ENCODE measurements around the gene ATP2B2.

The ATP2B2 gene

DNA sequence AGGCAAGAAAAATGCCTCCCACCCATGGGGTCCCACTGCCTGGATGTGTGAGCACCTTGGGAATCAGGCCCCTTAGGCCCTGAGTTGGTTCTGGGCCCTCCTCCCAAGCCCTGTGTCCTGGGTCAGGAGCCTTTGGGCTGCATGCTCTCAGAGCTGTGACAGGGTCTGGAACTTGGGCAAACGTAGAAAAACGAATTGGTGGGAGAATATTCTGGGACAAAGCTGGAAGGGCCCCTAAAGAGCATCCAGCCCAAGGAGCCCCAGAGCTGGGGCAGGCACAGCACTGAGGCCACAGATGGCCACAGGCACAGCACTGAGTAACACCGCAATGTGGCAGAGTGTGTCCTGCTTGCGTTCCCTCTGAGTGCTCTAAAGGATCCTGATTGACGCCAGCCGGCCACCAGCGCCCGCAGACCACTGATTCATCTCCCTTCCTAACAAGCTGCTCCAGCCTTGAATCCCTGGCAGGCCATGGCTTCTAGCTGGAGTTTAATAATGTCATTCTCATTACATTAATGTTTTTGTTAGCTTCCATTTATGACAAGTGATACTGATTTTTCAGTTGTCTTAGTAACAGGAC is 165.9 kb downstream of the ATP2B2 start:
- Histone ChIP-seq H3K9ac (ENCODE audit: low read length) (no peak overlapping the region), H3K79me1 (ENCODE audit: low read length) (no peaks in the 10 kb centered on the region), H3K4me2 (ENCODE audit: low read length) (no peak overlapping the region), H3K27me3 (ENCODE audit: insufficient read depth, low read length) (no peaks in the 10 kb centered on the region), H3K4me3 (ENCODE audit: low read depth, low read length) (no peak overlapping the region), H4K91ac (ENCODE audit: low read depth, low read length) (no peak overlapping the region), H3K18ac (ENCODE audit: low read length) (no peak overlapping the region), H3K9me3 (ENCODE audit: insufficient read depth, low read depth, low read length) (no peaks in the 10 kb centered on the region), H3K4me1 (ENCODE audit: control insufficient read depth in 1 of 2, insufficient read depth in 2 of 2, low read length in 2 of 2) (no peaks in the 10 kb centered on the region), H3K23ac (ENCODE audit: low read length) (no peak overlapping the region), H3K14ac (ENCODE audit: low read length) (no peak overlapping the region), H2BK12ac (ENCODE audit: low read length) (no peak overlapping the region), H2BK5ac (ENCODE audit: low read depth, low read length, poor library complexity) (no peak overlapping the region), H3K36me3 (ENCODE audit: control insufficient read depth in 1 of 2, insufficient read depth in 2 of 2, low read length in 2 of 2) (no peaks in the 10 kb centered on the region), H3K4ac (ENCODE audit: low read depth, low read length) (no peak overlapping the region), H3K79me2 (ENCODE audit: control insufficient read depth, insufficient read depth, low read length, poor library complexity) (no peaks in the 10 kb centered on the region), H2BK120ac (ENCODE audit: insufficient read depth, low read length, poor library complexity) (no peak overlapping the region), H4K12ac (ENCODE audit: low read depth, low read length) (no peak overlapping the region), H2AK5ac (ENCODE audit: low read length) (no peak overlapping the region), H4K8ac (ENCODE audit: low read depth, low read length) (no peak overlapping the region), H3K27ac (ENCODE audit: low read depth, low read length) (no peak overlapping the region), H2AFZ (ENCODE audit: insufficient read depth, low read length, poor library complexity) (no peak overlapping the region)
- DNase-seq: no peak
- WGBS (ENCODE audit: extremely low coverage, insufficient coverage, insufficient read length): no CpG with 5 or more reads among the region's 8 CpGs

DNA sequence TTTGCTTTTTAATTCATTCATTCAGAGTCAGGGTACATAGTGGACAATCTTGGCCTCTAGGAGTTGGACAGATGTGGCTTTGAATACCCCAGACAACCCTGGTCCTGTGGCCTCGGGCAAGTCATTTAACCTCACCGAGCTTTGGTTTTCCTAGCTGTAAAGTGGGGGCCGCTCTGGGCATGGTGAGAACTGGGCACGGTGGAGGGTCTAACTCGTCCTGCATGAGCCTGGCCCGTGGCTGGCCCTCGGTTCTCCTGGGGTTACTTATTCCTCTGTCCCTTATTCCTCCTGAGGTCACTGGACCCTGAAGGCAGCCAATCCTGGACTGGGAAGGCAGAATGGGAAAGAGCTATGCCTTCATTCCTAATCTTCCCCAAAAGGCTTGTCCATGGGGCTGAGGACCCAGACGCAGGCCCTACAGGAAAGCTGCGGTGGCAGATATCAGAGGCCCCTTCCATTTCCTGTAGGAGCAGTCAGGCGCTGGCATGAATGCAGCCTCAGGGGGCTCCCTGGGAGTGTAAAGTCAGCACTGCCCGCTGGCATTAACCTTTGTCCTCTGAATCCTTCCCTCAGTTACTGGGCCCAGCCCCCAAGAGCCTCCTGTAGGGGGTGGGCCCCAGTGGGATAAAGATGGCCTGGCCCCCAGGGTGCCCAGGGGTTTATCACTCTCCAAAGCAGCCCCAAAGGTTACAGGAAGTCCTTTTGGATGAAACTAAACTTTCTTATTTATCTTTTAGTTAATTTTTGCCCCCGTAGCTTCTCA is 166.6 kb downstream of the ATP2B2 start:
- H2BK120ac ChIP-seq (ENCODE audit: insufficient read depth, low read length, poor library complexity): no peak overlapping the region
- H2BK5ac ChIP-seq (ENCODE audit: low read depth, low read length, poor library complexity): no peak overlapping the region
- no peaks in the 10 kb centered on the region for H3K79me1 ChIP-seq (ENCODE audit: low read length)
- WGBS (ENCODE audit: extremely low coverage, insufficient coverage, insufficient read length): no CpG with 5 or more reads among the region's 12 CpGs
- H2AK5ac ChIP-seq (ENCODE audit: low read length): no peak overlapping the region
- H3K4me3 ChIP-seq (ENCODE audit: low read depth, low read length): no peak overlapping the region
- no peak overlapping the region for H4K8ac ChIP-seq (ENCODE audit: low read depth, low read length)
- no peak for DNase-seq
- no peaks in the 10 kb centered on the region for H3K36me3 ChIP-seq (ENCODE audit: control insufficient read depth in 1 of 2, insufficient read depth in 2 of 2, low read length in 2 of 2)
- no peak overlapping the region for H2BK12ac ChIP-seq (ENCODE audit: low read length)
- no peaks in the 10 kb centered on the region for H3K4me1 ChIP-seq (ENCODE audit: control insufficient read depth in 1 of 2, insufficient read depth in 2 of 2, low read length in 2 of 2)
- H2AFZ ChIP-seq (ENCODE audit: insufficient read depth, low read length, poor library complexity): no peak overlapping the region
- H3K79me2 ChIP-seq (ENCODE audit: control insufficient read depth, insufficient read depth, low read length, poor library complexity): no peaks in the 10 kb centered on the region
- no peak overlapping the region for H3K23ac ChIP-seq (ENCODE audit: low read length)
- H3K9me3 ChIP-seq (ENCODE audit: insufficient read depth, low read depth, low read length): no peaks in the 10 kb centered on the region
- H3K14ac ChIP-seq (ENCODE audit: low read length): no peak overlapping the region
- no peak overlapping the region for H4K91ac ChIP-seq (ENCODE audit: low read depth, low read length)
- H3K18ac ChIP-seq (ENCODE audit: low read length): no peak overlapping the region
- H4K12ac ChIP-seq (ENCODE audit: low read depth, low read length): no peak overlapping the region
- no peak overlapping the region for H3K27ac ChIP-seq (ENCODE audit: low read depth, low read length)
- no peak overlapping the region for H3K9ac ChIP-seq (ENCODE audit: low read length)
- no peak overlapping the region for H3K4me2 ChIP-seq (ENCODE audit: low read length)
- H3K4ac ChIP-seq (ENCODE audit: low read depth, low read length): no peak overlapping the region
- H3K27me3 ChIP-seq (ENCODE audit: insufficient read depth, low read length): no peaks in the 10 kb centered on the region

DNA sequence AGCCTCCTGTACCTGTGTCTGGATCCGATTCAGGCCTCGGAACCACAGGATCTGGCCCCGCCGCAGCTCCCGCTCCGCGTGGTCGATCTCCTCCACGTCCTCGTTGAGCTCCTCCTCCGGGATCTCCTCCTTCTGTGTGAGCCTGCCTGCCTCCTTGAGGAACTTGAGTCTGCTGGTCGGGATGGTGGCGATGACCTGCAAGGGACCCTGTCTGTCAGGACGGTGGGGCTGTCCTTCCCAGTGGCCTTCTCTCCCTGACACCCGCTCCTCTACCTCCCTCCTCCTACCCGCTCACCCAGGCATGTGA is 167.3 kb downstream of the ATP2B2 start:
- H2AK5ac ChIP-seq (ENCODE audit: low read length): no peak overlapping the region
- no peaks in the 10 kb centered on the region for H3K36me3 ChIP-seq (ENCODE audit: control insufficient read depth in 1 of 2, insufficient read depth in 2 of 2, low read length in 2 of 2)
- H2BK5ac ChIP-seq (ENCODE audit: low read depth, low read length, poor library complexity): no peak overlapping the region
- no peak overlapping the region for H3K27ac ChIP-seq (ENCODE audit: low read depth, low read length)
- H2BK120ac ChIP-seq (ENCODE audit: insufficient read depth, low read length, poor library complexity): no peak overlapping the region
- no peak overlapping the region for H3K18ac ChIP-seq (ENCODE audit: low read length)
- H3K9ac ChIP-seq (ENCODE audit: low read length): no peak overlapping the region
- no peaks in the 10 kb centered on the region for H3K79me2 ChIP-seq (ENCODE audit: control insufficient read depth, insufficient read depth, low read length, poor library complexity)
- WGBS (ENCODE audit: extremely low coverage, insufficient coverage, insufficient read length): no CpG with 5 or more reads among the region's 16 CpGs
- H3K9me3 ChIP-seq (ENCODE audit: insufficient read depth, low read depth, low read length): no peaks in the 10 kb centered on the region
- no peak overlapping the region for H4K12ac ChIP-seq (ENCODE audit: low read depth, low read length)
- no peak overlapping the region for H3K23ac ChIP-seq (ENCODE audit: low read length)
- no peak overlapping the region for H3K4me2 ChIP-seq (ENCODE audit: low read length)
- H3K4me1 ChIP-seq (ENCODE audit: control insufficient read depth in 1 of 2, insufficient read depth in 2 of 2, low read length in 2 of 2): no peaks in the 10 kb centered on the region
- no peaks in the 10 kb centered on the region for H3K79me1 ChIP-seq (ENCODE audit: low read length)
- no peak overlapping the region for H3K4me3 ChIP-seq (ENCODE audit: low read depth, low read length)
- no peak overlapping the region for H4K91ac ChIP-seq (ENCODE audit: low read depth, low read length)
- no peak overlapping the region for H4K8ac ChIP-seq (ENCODE audit: low read depth, low read length)
- no peak overlapping the region for H3K14ac ChIP-seq (ENCODE audit: low read length)
- H2BK12ac ChIP-seq (ENCODE audit: low read length): no peak overlapping the region
- no peak overlapping the region for H3K4ac ChIP-seq (ENCODE audit: low read depth, low read length)
- H2AFZ ChIP-seq (ENCODE audit: insufficient read depth, low read length, poor library complexity): no peak overlapping the region
- H3K27me3 ChIP-seq (ENCODE audit: insufficient read depth, low read length): no peaks in the 10 kb centered on the region
- no peak for DNase-seq

DNA sequence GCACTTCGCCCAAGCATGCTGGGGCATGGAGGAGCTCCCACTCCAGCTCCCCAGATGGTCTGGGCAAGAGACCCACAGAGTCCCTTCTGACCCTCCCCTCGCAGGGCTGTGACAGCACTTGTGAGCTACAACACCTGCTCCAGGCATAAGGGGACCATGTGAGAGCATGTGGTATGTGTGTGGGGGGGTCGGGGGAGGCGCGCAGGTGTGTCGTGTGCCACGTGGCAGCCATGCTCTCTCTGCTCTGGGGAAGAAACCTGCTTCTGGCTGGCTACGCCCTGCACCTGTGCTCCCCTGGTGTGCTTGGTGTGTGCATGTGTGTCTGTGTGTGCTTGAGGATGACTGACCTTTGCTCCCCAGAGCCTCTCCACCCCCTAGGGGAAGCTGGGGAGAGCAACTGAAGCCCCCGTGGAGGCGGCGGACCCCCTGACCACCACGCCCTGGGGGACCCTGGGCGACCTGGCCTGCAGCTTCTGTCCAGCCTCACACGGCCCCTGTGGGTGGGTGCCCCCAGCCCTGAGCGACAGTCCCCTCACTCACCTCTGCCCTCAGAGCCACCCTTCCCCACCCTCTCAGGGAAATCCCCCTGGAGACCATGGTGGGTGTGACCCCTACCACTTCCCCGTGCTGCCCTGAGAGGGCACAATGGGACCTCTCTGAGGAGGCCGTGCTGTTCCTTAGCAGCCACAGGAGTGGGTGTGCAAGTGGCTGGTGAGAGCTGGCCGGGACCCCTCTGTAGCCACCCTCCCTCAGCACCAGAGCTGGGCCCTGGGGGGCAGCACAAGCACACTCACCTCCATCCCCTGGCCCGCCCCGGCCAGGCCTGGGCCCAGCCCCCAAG is 167.8 kb downstream of the ATP2B2 start:
- no peak overlapping the region for H3K23ac ChIP-seq (ENCODE audit: low read length)
- no peak overlapping the region for H3K27ac ChIP-seq (ENCODE audit: low read depth, low read length)
- no peak overlapping the region for H3K4me3 ChIP-seq (ENCODE audit: low read depth, low read length)
- H2BK120ac ChIP-seq (ENCODE audit: insufficient read depth, low read length, poor library complexity): no peak overlapping the region
- H3K4ac ChIP-seq (ENCODE audit: low read depth, low read length): no peak overlapping the region
- no peak overlapping the region for H4K12ac ChIP-seq (ENCODE audit: low read depth, low read length)
- no peak overlapping the region for H3K4me2 ChIP-seq (ENCODE audit: low read length)
- H3K36me3 ChIP-seq (ENCODE audit: control insufficient read depth in 1 of 2, insufficient read depth in 2 of 2, low read length in 2 of 2): no peaks in the 10 kb centered on the region
- no peak overlapping the region for H2BK5ac ChIP-seq (ENCODE audit: low read depth, low read length, poor library complexity)
- DNase-seq: no peak
- H2AK5ac ChIP-seq (ENCODE audit: low read length): no peak overlapping the region
- no peaks in the 10 kb centered on the region for H3K4me1 ChIP-seq (ENCODE audit: control insufficient read depth in 1 of 2, insufficient read depth in 2 of 2, low read length in 2 of 2)
- WGBS (ENCODE audit: extremely low coverage, insufficient coverage, insufficient read length): no CpG with 5 or more reads among the region's 20 CpGs
- no peak overlapping the region for H4K91ac ChIP-seq (ENCODE audit: low read depth, low read length)
- no peak overlapping the region for H2BK12ac ChIP-seq (ENCODE audit: low read length)
- H3K18ac ChIP-seq (ENCODE audit: low read length): no peak overlapping the region
- H4K8ac ChIP-seq (ENCODE audit: low read depth, low read length): no peak overlapping the region
- H3K9ac ChIP-seq (ENCODE audit: low read length): no peak overlapping the region
- H3K79me1 ChIP-seq (ENCODE audit: low read length): no peaks in the 10 kb centered on the region
- no peaks in the 10 kb centered on the region for H3K27me3 ChIP-seq (ENCODE audit: insufficient read depth, low read length)
- no peak overlapping the region for H2AFZ ChIP-seq (ENCODE audit: insufficient read depth, low read length, poor library complexity)
- H3K14ac ChIP-seq (ENCODE audit: low read length): no peak overlapping the region
- no peaks in the 10 kb centered on the region for H3K79me2 ChIP-seq (ENCODE audit: control insufficient read depth, insufficient read depth, low read length, poor library complexity)
- no peaks in the 10 kb centered on the region for H3K9me3 ChIP-seq (ENCODE audit: insufficient read depth, low read depth, low read length)
